Measurements from ENCODE around the gene SNX24. TPM values are rescaled to one million over a fixed set of nuclear protein-coding genes. Genes with fewer than 3 reads are reported as not detected.

Gene SNX24
- total and polyA plus RNA-seq, 10 of the 15 experiments (the other 5 are each of a cell fraction or from before 2014, with no cell fraction given) = 0.15 to 6.6 (median 4.1) TPM

DNA sequence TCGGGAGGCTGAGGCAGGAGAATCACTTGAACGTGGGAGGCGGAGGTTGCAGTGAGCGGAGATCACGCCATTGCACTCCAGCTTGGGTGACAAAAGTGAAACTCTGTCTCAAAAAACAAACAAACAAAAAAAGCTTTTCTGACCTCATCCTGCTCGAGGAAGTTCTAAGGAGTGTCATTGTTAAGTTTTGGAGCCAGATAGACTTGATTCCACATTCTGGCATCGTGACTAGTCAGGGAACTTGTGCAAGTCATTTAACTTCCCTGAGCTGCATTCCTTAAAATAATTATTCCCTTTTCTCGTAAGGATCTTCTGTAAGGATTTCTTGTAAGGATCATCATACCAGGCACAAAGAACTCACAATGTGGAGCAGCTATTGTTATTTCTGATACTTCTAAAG lies 26.2 kb downstream of the SNX24 start:
- CTCF ChIA-PET = no interaction called here
- TF ChIP-seq ATF7 (IDR thresholded peaks at IDR 0.05; ENCODE audit: low read depth) (no peak), FOXM1 (IDR thresholded peaks at IDR 0.05; ENCODE audit: low read depth, low read length) (no peak), MYC (IDR thresholded peaks at IDR 0.05; ENCODE audit: insufficient read depth, insufficient read length, insufficient replicate concordance, low read length, severe bottlenecking) (no peak)
- TF ChIP-seq, protein P1, sequence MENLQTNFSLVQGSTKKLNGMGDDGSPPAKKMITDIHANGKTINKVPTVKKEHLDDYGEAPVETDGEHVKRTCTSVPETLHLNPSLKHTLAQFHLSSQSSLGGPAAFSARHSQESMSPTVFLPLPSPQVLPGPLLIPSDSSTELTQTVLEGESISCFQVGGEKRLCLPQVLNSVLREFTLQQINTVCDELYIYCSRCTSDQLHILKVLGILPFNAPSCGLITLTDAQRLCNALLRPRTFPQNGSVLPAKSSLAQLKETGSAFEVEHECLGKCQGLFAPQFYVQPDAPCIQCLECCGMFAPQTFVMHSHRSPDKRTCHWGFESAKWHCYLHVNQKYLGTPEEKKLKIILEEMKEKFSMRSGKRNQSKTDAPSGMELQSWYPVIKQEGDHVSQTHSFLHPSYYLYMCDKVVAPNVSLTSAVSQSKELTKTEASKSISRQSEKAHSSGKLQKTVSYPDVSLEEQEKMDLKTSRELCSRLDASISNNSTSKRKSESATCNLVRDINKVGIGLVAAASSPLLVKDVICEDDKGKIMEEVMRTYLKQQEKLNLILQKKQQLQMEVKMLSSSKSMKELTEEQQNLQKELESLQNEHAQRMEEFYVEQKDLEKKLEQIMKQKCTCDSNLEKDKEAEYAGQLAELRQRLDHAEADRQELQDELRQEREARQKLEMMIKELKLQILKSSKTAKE (IDR thresholded peaks at IDR 0.05; ENCODE audit: low read depth, poor library complexity, severe bottlenecking) = no peak
- BruUV-seq (replicated peaks) = no TSS peak
- DNase-seq (ENCODE audit: low read depth, low spot score) (no peak), FAIRE-seq (no peak), ATAC-seq (no peak)
- Histone ChIP-seq H3K9ac (ENCODE audit: control insufficient read depth, insufficient read depth, low read length) (no peak overlapping the region), H3K4me2 (ENCODE audit: control insufficient read depth, insufficient read depth) (no peak overlapping the region), H3K4me1 (ENCODE audit: control insufficient read depth, insufficient read depth, low read length) (no peaks in the 10 kb centered on the region), H4K20me1 (ENCODE audit: control insufficient read depth, insufficient read depth) (no peaks in the 10 kb centered on the region), H2AFZ (ENCODE audit: control insufficient read depth, low read depth, low read length) (no peak overlapping the region), H3K79me2 (ENCODE audit: control insufficient read depth, insufficient read depth, low read length) (no peaks in the 10 kb centered on the region), H3K9me3 (replicated peaks; ENCODE audit: control insufficient read depth, insufficient read depth, low read length) (no peaks in the 10 kb centered on the region), H3K4me3 (no peak overlapping the region), H3K27me3 (replicated peaks in 1 of 2; ENCODE audit: control insufficient read depth in 2 of 2, insufficient read depth in 2 of 2, low read length in 1 of 2) (no peaks in the 10 kb centered on the region; a peak in 1 of 4 replicates), H3K36me3 (ENCODE audit: control insufficient read depth in 2 of 2, insufficient read depth in 2 of 2, low read length in 1 of 2) (no peaks in the 10 kb centered on the region), H3K27ac (ENCODE audit: control insufficient read depth, insufficient read depth) (no peak overlapping the region)
- POLR2A ChIA-PET = no interaction called here
- in situ Hi-C loops (cut with MboI) (no loop called here), intact Hi-C loops (cut with micrococcal nuclease; ENCODE audit: unreplicated experiment) (no loop called here)
- SMC1A ChIA-PET (ENCODE audit: uncharacterized antibody, unreplicated experiment) = interaction anchor here (0.6 kb wide), 1 partner anchor 145 kb away, joined by 3 read pairs; no protein-coding TSS in a partner anchor
- RAD21 ChIA-PET (ENCODE audit: unreplicated experiment) = no interaction called here
- WGBS (ENCODE audit: insufficient coverage, insufficient replicate concordance, low lambda C conversion rate, missing lambda C conversion rate) = 46% methylated on average over 8 of the region's 8 CpGs
